22Rv1 (cell line): ENCODE measurements around the gene KDM3B.
A peak's percentile ranks its signal among the peaks of the same experiment; 100 is the strongest.

Experiments
- H3K27ac ChIP-seq: fragments of 450-650 bp; 2 replicates; pipeline ENCODE4 v1.5.1; 2017
- CTCF ChIP-seq: fragments of 450-650 bp; IDR thresholded peaks from 2 replicates; pipeline ENCODE4 v1.5.1; 2017; ENCODE audit warnings: mild to moderate bottlenecking
- ZFX ChIP-seq: fragments of 450-650 bp; IDR thresholded peaks from 2 replicates; pipeline ENCODE4 v1.6.1; 2017; ENCODE audit warnings: antibody characterized with exemption, borderline replicate concordance

The KDM3B gene

GRCh38 chr5:138466125-138466899 lies 113.8 kb downstream of the KDM3B start:
- H3K27ac ChIP-seq: peak overlapping the region; percentile 98
- TF ChIP-seq ZFX (no peak), CTCF (no peak; the same call in none of the 2 replicates)

- peak overlapping the region; percentile 98 for H3K27ac ChIP-seq
- TF ChIP-seq ZFX (no peak), CTCF (no peak)
Measured at GRCh38 chr5:138466900-138467710, 114.6 kb downstream of the KDM3B start.

DNA sequence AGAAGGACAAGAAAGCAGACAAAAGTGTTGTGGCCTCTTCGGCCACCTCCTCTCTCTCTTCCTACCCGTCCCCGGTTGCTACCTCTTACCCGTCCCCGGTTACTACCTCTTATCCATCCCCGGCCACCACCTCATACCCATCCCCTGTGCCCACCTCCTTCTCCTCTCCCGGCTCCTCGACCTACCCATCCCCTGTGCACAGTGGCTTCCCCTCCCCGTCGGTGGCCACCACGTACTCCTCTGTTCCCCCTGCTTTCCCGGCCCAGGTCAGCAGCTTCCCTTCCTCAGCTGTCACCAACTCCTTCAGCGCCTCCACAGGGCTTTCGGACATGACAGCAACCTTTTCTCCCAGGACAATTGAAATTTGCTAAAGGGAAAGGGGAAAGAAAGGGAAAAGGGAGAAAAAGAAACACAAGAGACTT lies 115.2 kb downstream of the KDM3B start:
- TF ChIP-seq CTCF (no peak), ZFX (no peak)
- peak overlapping the region; percentile 36; the same call in 1 of the 2 replicates for H3K27ac ChIP-seq

- TF ChIP-seq ZFX: no peak
- no peak for TF ChIP-seq CTCF
- peak overlapping the region; percentile 36; the same call in 1 of the 2 replicates for H3K27ac ChIP-seq
Measured at GRCh38 chr5:138468133-138468965, 115.9 kb downstream of the KDM3B start.

GRCh38 chr5:138468966-138469539 lies 116.6 kb downstream of the KDM3B start:
- peak overlapping the region; percentile 36 for H3K27ac ChIP-seq
- TF ChIP-seq CTCF (no peak), ZFX (no peak)

- TF ChIP-seq CTCF (no peak), ZFX (no peak)
- peak overlapping the region; percentile 36 for H3K27ac ChIP-seq
Measured at GRCh38 chr5:138469540-138470321, 117.2 kb downstream of the KDM3B start.
